ENCODE measurements around the gene FLCN.
A peak's percentile ranks its signal among the peaks of the same experiment; 100 is the strongest.

Gene FLCN

GRCh38 chr17:17207998-17208397 lies 29.0 kb downstream of the FLCN start:
- DNase-seq (ENCODE audit: low read depth in 1 of 2, low spot score in 1 of 2), result no peak
- no peak overlapping the region for H3K4me3 ChIP-seq (replicated peaks; ENCODE audit: insufficient read depth, low read length)
- no peaks in the 10 kb centered on the region for H3K27me3 ChIP-seq (ENCODE audit: insufficient read depth, poor library complexity, severe bottlenecking)
- TF ChIP-seq SPI1 (IDR thresholded peaks at IDR 0.05; ENCODE audit: borderline replicate concordance, low read depth) (no peak), POLR2AphosphoS5 (IDR thresholded peaks at IDR 0.05; ENCODE audit: low read depth) (no peak), GABPA (IDR thresholded peaks at IDR 0.05; ENCODE audit: low read depth) (no peak), CTCF (IDR thresholded peaks at IDR 0.05; ENCODE audit: insufficient read depth, low read length) (no peak)
- TF ChIP-seq, protein P1, sequence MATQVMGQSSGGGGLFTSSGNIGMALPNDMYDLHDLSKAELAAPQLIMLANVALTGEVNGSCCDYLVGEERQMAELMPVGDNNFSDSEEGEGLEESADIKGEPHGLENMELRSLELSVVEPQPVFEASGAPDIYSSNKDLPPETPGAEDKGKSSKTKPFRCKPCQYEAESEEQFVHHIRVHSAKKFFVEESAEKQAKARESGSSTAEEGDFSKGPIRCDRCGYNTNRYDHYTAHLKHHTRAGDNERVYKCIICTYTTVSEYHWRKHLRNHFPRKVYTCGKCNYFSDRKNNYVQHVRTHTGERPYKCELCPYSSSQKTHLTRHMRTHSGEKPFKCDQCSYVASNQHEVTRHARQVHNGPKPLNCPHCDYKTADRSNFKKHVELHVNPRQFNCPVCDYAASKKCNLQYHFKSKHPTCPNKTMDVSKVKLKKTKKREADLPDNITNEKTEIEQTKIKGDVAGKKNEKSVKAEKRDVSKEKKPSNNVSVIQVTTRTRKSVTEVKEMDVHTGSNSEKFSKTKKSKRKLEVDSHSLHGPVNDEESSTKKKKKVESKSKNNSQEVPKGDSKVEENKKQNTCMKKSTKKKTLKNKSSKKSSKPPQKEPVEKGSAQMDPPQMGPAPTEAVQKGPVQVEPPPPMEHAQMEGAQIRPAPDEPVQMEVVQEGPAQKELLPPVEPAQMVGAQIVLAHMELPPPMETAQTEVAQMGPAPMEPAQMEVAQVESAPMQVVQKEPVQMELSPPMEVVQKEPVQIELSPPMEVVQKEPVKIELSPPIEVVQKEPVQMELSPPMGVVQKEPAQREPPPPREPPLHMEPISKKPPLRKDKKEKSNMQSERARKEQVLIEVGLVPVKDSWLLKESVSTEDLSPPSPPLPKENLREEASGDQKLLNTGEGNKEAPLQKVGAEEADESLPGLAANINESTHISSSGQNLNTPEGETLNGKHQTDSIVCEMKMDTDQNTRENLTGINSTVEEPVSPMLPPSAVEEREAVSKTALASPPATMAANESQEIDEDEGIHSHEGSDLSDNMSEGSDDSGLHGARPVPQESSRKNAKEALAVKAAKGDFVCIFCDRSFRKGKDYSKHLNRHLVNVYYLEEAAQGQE (IDR thresholded peaks at IDR 0.05; ENCODE audit: insufficient replicate concordance, low read depth), result no peak
- no peak overlapping the region for H3K27ac ChIP-seq (replicated peaks)

- peak overlapping the region; percentile 54 for H3K27ac ChIP-seq (replicated peaks)
- DNase-seq (ENCODE audit: low read depth in 1 of 2, low spot score in 1 of 2), result no peak
- no peaks in the 10 kb centered on the region for H3K27me3 ChIP-seq (ENCODE audit: insufficient read depth, poor library complexity, severe bottlenecking)
- TF ChIP-seq, protein P1 (IDR thresholded peaks at IDR 0.05; ENCODE audit: insufficient replicate concordance, low read depth), result no peak
- no peak for TF ChIP-seq GABPA (IDR thresholded peaks at IDR 0.05; ENCODE audit: low read depth)
- no peak for TF ChIP-seq POLR2AphosphoS5 (IDR thresholded peaks at IDR 0.05; ENCODE audit: low read depth)
- TF ChIP-seq CTCF (IDR thresholded peaks at IDR 0.05; ENCODE audit: insufficient read depth, low read length), result no peak
- TF ChIP-seq SPI1 (IDR thresholded peaks at IDR 0.05; ENCODE audit: borderline replicate concordance, low read depth), result no peak
- H3K4me3 ChIP-seq (replicated peaks; ENCODE audit: insufficient read depth, low read length), result no peak overlapping the region
Observed at GRCh38 chr17:17206913-17207335, 30.0 kb downstream of the FLCN start.

DNA sequence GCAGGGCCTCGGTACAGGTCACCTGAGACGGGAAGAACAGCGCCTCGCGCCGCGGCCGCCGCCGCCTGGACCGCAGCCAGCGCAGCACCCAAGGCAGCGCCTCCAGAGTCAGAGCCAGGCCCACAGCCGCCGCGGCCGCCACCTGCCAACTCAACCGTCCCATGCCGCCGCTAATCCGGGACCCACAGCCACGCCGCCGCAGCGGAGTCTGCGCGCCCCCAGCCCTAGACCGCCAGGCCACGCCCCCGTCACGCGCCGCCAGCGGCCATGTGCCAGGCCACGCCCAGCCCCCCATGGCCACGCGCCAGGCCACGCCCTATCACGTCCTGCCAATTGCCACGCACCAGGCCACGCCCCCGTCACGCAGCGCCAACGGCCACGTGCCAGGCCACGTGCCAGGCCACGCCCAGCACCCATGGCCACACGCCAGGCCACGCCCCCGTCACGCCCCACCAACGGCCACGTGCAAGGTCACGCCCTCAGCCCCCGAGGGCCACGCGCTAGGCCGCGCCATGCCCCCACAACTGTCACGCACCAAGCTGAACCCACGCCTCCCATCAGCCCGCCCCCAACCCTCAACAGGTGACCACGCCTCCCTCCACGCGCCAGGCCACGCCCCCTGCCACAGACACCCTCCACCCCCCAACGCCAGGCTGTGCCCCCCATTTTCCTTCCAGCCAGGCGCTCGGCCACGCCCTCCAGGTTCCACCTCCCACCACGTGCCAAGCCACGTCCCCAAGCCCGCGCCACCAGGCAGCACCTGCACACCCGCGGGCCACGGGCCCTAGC lies 30.6 kb downstream of the FLCN start, which contains the start of gene PLD6:
PLD6 (minus strand) TSS at position 210 of the 789 bp plus-strand sequence; CDS start at position 163, 47 bp downstream.
- H3K27me3 ChIP-seq (ENCODE audit: insufficient read depth, poor library complexity, severe bottlenecking), result no peaks in the 10 kb centered on the region
- peak within 1 kb of the TSS; percentile 64 for H3K4me3 ChIP-seq (replicated peaks; ENCODE audit: insufficient read depth, low read length)
- TF ChIP-seq POLR2AphosphoS5 (IDR thresholded peaks at IDR 0.05; ENCODE audit: low read depth), result peak; percentile 69
- TF ChIP-seq CTCF (IDR thresholded peaks at IDR 0.05; ENCODE audit: insufficient read depth, low read length), result no peak
- TF ChIP-seq, protein P1 (IDR thresholded peaks at IDR 0.05; ENCODE audit: insufficient replicate concordance, low read depth), result no peak
- peak; percentile 76 to 87 for DNase-seq (ENCODE audit: low read depth in 1 of 2, low spot score in 1 of 2)
- H3K27ac ChIP-seq (replicated peaks), result peak within 1 kb of the TSS; percentile 82
